Hippocampal formation (tissue), 2 donors: Measurements from ENCODE around the gene SLC4A7.
A peak's percentile ranks its signal among the peaks of the same experiment; 100 is the strongest.
"Not testable (repeated sequence)": the region's sequence is repeated elsewhere in the genome, so short reads cannot be mapped to it uniquely, and the experiment has no call there.

Experiments used
- DNase-seq, 2 donors: peaks; one replicate each; lab custom pipeline; 2025; lab: John Stamatoyannopoulos, UW

The SLC4A7 gene

DNA sequence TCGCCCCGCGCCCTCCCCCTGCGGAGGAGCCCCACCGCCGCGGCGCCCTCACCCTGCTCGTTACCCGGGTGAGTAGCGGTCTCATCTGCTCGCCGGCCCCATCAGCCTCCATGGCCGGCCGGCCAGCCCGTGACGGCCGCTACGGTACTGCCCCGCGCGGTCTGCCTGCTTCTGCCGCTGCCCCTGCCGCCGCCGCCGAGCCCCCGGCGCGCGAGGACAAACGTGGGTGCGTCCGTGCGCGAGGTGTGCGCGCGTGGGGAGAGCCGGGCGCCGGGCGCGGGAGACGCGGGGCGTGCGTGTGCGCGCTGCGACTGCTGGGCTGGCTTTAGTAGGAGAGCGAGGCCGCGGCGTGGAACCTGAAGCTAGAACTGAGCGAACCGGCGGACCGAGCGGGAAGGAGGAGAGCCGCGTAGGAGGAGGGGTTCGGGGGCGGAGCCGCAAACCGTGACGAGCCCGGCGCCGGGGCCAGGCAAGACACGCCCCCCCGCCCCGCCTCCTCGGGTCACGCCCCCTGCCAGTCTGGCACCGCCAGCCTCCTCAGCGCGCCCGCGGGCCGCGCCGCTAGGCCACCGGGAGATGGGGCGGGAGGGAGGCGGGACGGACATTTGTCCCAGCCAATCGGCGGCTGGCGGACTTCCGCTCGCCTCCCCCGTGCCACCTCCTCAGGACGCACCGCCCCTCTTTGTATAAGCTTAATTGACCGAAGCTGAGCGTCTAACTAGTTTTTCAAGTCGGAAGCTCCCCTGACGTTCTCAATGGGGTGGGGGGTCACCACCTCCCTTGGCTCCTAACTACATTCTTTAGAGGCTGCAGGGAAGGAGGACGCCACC lies at the start of gene SLC4A7:
Gene SLC4A7, minus strand, starts transcription at position 370 of the 830 bp plus-strand sequence. Its CDS starts 258 bp downstream, at position 112.
- peak; percentile 96 to 98 for DNase-seq

DNA sequence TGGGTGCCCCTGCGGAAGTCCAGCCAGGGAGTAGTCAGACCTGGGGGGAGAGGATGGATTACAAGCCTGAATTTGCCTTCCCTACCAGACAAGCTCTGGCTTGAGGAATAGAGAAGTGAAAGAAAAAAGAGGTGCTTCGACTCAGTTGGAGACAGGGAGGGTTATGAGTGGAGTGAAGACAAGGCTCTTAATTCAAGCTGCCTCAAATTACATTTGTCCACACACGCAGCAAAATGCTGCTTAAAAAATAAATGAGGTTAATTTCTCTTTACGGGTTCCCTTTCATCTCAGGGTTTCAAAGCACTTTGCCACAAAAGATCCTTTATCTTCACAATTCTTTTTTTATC lies 49.0 kb upstream of the SLC4A7 start:
- DNase-seq, result no peak

DNA sequence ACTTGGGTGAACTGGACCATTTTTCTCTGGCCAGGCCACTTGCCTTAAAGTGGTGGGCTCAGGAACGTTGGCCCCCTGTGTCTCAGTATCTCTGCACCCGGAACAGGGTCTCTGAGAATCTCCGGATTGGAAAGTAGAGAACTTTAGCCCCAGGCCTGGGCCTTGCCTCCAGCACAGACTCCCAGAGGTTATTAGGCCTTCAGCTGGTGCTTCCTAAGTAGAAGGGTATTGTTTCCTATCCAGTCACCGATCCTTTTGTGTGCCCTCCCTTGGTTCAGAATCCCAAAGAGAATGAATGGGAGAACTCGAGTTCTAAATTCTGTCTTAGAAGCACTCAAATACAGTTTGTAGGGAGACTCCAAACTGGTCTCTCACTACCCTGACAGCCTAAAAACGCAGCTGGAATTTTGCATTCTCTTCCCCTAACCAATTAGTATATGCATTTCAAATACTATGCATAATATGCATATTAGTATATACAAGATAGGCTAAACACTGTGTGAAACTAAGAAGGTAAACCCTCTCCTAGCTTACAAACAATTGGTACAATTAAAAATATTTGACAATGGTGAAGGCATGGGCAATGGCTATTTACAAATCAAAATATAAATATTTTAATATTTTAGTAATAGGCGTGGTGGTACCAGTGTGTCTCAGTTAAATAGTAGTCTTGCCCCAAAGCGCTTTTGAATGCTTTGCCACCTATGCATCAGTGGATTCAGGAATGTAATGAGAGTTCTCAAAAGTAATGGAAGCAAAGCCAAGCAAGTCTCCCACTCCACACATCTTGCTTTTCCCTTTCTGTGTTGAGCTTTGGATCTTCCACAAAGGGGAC lies 48.5 kb upstream of the SLC4A7 start:
- DNase-seq, result no peak

DNA sequence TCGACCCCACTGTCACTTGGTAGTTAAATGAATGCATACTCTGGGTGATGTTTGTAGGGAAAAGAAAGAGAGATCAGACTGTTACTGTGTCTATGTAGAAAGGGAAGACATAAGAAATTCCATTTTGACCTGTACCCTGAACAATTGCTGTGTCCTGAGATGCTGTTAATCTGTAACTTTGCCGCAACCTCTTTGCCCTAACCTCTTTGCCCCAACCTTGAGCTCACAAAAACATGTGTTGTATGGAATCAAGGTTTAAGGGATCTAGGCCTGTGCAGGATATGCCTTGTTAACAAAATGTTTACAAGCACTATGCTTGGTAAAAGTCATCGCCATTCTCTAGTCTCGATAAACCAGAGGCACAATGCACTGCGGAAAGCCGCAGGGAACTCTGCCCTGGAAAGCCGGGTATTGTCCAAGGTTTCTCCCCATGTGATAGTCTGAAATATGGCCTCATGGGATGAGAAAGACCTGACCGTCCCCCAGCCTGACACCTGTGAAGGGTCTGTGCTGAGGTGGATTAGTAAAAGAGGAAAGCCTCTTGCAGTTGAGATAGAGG lies 47.1 kb upstream of the SLC4A7 start:
- DNase-seq, result not testable (repeated sequence)

DNA sequence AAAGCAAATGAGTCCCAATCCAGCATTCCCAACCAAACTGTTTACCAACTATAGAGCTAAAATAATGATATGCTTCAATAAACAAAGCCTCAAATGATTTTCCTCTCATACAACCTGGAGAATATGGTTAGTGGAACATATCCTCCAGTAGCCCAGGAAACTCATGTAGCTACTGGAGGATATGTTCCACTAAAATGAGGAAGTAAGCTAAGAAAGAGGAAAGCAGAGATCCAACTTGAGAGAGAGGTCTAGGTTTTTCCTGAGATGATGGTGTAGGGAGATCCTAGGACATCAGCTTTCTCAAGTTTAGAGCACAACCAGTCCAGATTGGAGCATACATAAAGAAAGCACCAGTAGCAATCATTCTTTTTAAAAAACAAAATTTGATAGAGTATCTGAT lies 44.6 kb upstream of the SLC4A7 start:
- DNase-seq, result peak in 1 of 2 donors; percentile 9

DNA sequence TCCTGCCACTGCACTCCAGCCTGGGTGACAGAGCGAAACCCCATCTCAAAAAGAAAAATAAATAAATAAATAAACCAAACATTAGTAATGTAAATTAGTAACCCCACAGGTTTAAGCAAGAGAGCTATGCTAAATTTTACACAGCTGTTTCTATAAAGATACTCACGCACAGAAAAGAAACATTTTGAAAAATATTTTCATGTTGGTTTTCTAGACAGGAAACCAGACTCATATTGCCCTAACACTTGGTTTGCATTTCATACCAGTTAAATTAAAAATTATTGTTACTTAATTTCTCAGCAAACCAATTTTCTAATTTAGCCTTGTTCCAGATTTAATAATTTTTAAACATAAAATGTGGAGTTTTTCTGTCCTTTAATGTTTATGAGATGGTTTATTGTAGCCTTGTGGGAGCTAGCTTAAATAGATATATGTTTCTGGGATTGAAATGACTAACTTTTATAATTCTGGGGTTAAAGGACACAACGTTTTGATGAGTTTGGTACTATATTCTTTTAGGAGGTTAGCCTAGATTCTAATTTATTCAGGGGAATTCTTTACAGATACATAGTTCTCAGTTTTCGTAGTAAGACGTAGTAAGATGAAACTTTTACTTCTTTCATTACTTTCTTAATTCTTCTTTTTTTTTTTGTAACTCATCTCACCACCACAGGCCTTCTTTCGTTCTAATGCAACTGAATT lies 42.6 kb upstream of the SLC4A7 start:
- DNase-seq, result no peak

DNA sequence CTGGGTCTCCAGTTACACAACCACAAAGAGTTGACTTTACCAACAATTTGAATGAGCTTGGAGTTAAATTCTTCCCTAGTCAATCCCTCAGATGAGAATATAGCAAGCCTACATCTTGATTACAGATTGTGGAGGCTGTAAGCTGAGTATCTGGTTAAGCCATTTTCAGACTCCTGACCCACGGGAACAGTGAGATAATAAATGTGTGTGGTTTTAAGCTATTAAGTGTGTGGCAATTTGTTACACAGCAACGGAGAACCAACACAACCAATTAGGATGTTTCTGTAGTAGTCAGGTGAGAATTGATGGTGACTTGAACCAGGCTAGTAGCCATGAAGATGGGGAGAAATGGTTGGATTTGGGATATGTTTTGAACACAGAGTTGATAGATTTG lies 37.7 kb upstream of the SLC4A7 start:
- DNase-seq, result no peak

DNA sequence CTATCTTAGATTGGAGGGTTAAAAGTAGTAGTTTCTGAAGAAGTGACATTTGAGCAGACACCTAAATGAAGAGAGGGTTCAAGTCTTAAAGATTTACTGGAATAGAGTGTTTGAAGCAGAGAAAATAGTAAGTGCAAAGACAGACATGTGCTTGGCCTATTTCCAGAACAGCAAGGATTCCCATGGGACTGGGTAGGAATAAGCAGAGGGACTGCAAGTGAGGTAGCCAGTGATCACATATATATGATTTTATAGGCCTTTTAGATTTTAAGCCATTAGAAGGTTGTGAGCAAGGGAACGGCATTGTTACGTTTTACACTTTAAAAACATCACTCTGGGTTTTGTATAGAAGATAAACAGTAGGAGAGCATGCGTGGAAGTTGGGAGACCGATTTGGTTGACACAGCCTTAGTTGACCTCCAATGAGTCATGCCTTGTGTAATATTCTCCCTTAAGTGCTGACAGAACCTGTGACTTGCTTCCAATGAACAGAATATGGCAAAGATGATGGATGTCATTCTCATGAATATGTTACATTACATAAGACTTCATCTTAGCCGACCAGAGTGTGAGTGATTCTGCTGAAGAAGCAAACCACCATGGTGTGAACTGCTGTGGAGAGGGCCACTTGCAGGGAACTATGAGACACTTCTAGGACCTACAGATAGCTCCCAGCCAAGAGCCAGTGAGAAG lies 37.1 kb upstream of the SLC4A7 start:
- no peak for DNase-seq

DNA sequence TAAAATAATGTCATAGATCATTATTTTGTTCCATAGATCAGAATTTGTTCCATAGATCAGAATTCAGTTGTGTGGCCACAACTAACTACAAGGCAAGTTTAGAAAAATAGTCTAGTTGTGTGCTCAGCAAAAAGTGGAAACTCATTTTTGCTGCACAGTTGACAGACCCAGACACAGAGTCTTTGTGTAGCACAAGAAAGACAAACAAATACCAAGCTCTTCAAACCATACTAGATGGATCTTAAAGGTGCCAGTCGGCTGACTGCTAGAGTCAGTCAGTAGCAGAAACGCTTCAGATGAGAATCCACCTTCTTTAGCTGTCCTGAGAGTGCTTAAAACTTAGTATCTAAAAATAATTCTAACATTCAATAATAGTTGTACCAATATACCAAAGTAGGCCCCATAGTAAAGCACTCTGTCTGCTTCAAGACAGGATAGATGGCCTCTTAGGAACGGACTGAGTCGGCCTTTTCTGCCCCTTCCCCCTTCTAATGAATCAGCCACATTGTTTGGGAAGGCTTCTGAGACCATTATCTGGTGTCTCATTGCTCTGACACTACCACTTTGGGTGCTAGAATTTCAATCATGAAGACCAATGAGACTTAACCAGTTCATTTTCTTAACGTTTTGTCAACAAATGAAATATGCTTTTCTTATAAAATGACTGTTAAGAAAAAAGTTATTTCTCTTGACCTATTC lies 27.7 kb upstream of the SLC4A7 start:
- no peak for DNase-seq

DNA sequence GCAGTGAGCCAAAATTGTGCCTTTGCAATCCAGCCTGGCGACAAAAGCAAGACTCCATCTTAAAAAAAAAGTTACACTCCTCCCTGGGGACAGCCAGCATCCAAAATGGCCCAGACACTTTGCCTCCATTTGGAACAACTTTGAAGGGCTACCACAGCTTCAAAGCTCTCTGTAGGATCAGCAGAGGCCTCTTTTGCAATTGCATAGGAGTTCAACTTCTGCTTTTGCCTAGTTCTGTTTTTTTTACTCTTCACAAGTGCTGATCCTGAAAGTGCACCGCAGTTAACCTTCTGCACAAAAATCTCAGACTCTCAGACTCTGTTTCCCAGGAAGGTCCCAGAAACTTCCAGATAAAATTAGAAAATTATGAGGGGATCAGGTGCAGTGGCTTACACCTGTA lies 25.2 kb upstream of the SLC4A7 start:
- DNase-seq, result no peak

DNA sequence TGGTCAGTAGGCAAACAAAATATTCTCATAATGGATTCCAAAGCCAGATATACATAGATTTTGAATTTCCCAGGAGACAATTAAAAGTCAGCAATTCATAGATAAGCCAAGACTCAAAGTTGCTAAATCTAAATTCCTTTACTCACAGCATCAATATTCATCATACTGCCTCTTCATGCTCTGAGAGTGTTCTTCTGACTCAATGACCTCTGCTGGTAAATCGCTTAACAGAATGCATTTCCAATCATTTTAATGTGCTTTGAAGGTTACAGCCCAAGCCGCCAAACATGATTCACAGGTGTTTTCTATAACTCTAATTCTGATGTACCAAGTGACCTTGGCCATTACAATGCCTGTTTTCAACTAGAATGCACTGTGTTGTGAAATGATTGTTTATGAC lies 24.2 kb upstream of the SLC4A7 start:
- DNase-seq, result no peak

DNA sequence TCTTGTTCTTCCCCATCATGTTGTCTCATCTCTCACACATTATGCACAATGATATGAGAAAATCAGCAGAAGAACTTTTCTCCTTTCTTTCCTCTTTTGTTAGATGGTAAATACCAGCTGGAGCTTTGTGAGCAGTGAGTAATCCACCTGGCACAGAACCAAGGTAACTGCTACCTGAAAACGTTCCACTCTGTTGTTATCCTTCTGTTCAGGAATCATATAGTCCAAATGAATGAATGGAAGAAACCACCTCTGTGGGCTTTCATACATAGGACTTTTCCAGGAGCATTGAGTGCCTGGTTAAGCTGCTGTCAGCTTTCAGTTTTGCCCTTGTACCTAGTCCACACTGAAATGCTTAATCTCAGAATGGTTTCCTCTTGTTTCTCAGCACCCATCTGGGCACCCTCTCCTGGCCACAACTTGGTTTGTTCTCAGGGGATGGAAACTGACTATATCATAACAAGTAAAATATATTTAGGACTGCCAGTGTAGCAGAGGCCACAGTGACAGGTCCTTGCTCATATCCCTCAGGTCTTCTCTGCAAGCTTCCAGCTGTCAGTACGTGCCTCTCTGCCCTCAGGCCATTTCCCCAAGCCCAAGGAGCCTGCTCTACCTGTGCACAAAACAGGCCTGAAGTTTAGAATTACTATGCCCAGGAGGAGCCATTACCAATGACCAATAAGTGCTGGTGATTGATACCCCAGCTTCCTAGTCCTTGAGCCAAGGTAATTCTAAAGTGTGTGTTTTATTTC lies 23.5 kb upstream of the SLC4A7 start:
- no peak for DNase-seq

DNA sequence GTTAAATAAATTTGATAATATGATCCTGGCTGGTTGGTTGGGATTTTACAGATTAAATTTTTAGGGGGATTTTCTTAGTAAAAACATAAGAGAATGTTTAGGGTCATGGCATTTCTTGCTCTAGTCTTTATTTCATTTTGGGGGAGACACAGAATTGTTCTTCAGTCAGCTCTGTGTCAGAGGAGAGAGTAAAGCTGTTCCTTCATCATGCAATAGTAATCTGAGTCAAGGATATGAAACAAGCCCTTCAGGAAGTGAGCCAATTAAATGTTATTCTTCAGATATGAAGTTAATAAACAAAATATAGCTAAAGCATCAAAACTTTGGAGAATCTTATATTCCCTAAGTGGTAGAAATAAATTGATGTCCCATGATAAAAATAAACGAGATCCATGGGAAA lies 22.9 kb upstream of the SLC4A7 start:
- no peak for DNase-seq

DNA sequence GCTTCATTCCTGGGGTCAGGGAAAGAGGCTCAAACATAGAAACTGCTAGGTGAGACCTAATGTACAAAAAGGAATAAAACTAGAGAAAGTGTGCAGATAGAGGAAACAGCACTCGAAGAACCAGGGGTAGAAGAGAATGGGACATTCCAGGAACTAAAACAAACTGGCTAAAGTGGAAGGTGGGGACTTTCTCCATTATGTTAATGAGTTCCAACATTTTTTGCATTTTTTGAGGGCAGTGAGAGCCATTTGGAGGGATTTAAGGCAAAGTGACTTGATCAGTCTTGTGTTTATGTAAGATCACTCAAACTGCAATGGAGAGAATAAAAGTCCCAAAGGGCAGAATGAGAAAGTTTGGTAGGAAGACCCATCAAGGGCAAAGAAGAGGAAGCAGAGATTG lies 20.6 kb upstream of the SLC4A7 start:
- DNase-seq, result no peak

DNA sequence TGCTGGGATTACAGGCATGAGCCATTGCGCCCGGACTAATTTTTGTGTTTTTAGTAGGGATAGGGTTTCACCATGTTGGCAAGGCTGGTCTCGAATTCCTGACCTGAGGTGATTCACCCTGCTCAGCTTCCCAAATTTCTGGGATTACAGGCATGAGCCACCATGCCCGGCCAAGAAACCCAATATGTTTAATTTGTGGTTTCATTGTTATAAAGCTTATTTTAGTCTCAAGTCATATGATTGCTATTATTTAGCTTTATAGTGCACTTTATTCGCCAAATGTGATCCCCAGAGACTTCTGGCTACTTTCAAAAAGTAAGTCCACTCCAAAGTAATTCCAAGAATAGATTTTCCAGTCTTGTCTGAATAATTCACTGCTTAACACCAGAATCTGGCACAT lies 19.3 kb upstream of the SLC4A7 start:
- DNase-seq, result no peak

DNA sequence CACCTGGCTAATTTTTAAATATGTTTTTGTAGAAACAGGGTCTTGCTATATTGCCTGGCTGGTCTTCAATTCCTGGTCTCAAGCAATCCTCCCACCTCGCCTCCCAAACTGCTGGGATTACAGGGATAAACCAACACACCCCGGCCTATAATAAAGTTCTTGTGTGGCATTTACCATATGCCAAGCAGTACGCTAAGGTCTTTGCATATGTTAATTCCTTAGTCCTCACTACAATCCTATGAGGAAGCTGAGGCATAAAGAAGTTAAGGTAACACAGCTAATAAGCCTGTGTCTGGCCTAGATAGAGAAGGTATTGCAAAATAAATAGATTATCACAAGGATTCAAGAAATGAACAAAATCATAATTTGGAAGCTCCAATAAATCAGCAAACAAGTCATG lies 17.6 kb upstream of the SLC4A7 start:
- no peak for DNase-seq

DNA sequence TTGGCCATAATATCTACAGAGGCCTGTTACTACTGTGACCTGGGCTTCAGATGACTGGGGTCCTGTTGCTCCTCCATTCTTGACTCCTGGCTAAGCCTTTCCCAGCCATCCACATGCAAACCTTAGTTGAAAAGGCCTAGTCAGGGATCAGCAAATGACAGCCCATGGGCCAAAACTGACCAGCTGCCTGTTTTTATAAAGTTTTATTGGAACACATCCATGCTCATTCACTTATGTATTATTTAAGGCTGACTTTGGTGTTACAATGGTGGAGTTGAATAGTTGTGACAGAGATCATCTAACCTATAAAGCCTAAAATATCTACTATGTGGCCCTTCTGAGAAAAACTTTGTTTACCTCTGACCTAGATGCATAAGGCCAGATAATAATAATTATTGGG lies 16.8 kb upstream of the SLC4A7 start:
- DNase-seq, result no peak

DNA sequence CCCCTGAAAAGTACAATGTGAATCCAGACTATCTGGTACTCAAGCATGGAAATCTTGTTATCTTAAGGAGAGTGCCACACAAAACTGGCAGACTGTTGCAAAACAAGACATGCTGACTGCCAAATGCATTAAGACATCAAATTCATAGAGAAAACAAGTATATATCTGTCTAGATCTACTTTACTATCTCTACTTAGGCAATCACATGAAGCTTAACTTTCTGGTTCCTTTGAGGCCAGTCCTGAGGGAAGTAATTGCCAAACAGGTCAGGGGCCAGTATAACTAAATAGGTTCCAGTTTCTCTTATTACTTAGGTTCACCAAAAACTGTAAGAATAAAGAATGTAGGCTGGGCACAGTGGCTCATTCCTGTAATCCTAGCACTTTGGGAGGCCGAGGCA lies 15.9 kb upstream of the SLC4A7 start:
- DNase-seq, result no peak

DNA sequence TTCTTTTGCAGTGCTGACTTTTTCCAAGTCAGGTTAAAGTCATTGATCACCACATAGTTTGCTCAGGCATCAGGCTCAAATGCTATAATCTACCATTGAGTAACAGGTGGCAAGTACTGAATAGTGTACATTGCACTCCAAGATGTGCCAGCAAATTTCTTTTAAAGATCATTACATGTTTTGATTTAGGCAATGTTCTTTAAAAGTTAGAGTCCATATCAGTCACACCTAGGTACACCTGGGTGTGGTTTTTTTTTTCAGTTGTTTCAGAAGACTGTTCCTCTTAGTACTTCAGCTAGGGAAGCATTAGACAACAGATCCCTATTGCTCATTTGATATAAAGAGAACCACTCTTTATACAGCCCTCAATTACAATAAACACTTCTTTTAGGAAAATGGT lies 10.6 kb upstream of the SLC4A7 start:
- no peak for DNase-seq

DNA sequence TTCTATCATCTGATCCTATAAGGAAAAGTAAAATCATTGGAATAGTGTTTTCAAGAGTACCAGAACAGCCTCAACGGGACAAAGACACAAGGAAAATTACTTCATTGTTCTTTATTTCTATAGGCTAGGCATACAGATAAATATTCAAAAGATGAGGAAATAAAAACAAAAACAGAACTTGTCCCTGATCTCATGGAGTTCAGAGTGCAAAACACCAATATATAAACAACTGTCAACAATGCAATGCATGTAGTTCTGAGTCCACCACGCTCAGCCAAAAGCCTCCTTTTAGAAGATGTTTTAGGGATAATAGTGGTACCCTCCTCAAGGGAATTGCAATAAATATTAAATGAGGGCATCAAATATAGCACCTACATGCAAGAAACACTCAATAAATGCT lies 4.6 kb upstream of the SLC4A7 start:
- no peak for DNase-seq
